ENCODE data around the gene ALDH2.

- TF ChIP-seq, protein P1, sequence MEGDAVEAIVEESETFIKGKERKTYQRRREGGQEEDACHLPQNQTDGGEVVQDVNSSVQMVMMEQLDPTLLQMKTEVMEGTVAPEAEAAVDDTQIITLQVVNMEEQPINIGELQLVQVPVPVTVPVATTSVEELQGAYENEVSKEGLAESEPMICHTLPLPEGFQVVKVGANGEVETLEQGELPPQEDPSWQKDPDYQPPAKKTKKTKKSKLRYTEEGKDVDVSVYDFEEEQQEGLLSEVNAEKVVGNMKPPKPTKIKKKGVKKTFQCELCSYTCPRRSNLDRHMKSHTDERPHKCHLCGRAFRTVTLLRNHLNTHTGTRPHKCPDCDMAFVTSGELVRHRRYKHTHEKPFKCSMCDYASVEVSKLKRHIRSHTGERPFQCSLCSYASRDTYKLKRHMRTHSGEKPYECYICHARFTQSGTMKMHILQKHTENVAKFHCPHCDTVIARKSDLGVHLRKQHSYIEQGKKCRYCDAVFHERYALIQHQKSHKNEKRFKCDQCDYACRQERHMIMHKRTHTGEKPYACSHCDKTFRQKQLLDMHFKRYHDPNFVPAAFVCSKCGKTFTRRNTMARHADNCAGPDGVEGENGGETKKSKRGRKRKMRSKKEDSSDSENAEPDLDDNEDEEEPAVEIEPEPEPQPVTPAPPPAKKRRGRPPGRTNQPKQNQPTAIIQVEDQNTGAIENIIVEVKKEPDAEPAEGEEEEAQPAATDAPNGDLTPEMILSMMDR (conservative IDR thresholded peaks at IDR 0.05; ENCODE audit: low read length) = no peak
- no peak for TF ChIP-seq EZH2phosphoT487 (IDR thresholded peaks at IDR 0.05; ENCODE audit: borderline replicate concordance)
These were observed 60.3 kb downstream of the ALDH2 start for GRCh38 chr12:111826992-111827391.

Measured in Loucy (cell line).